Trophoblast cell (in vitro differentiated cells and primary cell): ENCODE data around the gene SLC10A6.

Source experiments
- DNase-seq, 2 donors: peaks; one replicate each; pipeline ENCODE4 v3.0.0-alpha.2; 2016
- H2AFZ ChIP-seq: 2 replicates; pipeline ENCODE4 v1.6.1; 2013; ENCODE audit warnings: low read length, moderate library complexity, mild to moderate bottlenecking; ENCODE audit not compliant: insufficient read depth, poor library complexity
- H2AK5ac ChIP-seq: 2 replicates; pipeline ENCODE4 v1.6.1; 2013; ENCODE audit warnings: mild to moderate bottlenecking, low read length
- H2BK120ac ChIP-seq: 2 replicates; pipeline ENCODE4 v1.6.1; 2013; ENCODE audit warnings: low read length, mild to moderate bottlenecking, moderate library complexity; ENCODE audit not compliant: insufficient read depth, poor library complexity
- H2BK12ac ChIP-seq: 2 replicates; pipeline ENCODE4 v1.6.1; 2013; ENCODE audit warnings: mild to moderate bottlenecking, low read length, moderate library complexity
- H2BK5ac ChIP-seq: 2 replicates; pipeline ENCODE4 v1.6.1; 2013; ENCODE audit warnings: low read length, low read depth, moderate library complexity, mild to moderate bottlenecking; ENCODE audit not compliant: poor library complexity
- H3K14ac ChIP-seq: 2 replicates; pipeline ENCODE4 v1.6.1; 2013; ENCODE audit warnings: mild to moderate bottlenecking, low read length
- H3K18ac ChIP-seq: 2 replicates; pipeline ENCODE4 v1.6.1; 2013; ENCODE audit warnings: mild to moderate bottlenecking, low read length
- H3K23ac ChIP-seq: 2 replicates; pipeline ENCODE4 v1.6.1; 2013; ENCODE audit warnings: low read length
- H3K27ac ChIP-seq: 2 replicates; pipeline ENCODE4 v1.5.1; 2013; ENCODE audit warnings: low read depth, mild to moderate bottlenecking, inconsistent platforms, low read length, moderate library complexity
- H3K27me3 ChIP-seq: 2 replicates; pipeline ENCODE4 v1.6.1; 2013; ENCODE audit warnings: inconsistent platforms, mild to moderate bottlenecking, low read length, moderate library complexity; ENCODE audit not compliant: insufficient read depth
- H3K36me3 ChIP-seq, 2 experiments: 1 replicate in 1 of 2; 2 replicates in 1 of 2; pipeline ENCODE4 v1.6.1; 2013; ENCODE audit warnings: low read length in 2 of 2, mild to moderate bottlenecking in 2 of 2, moderate library complexity in 1 of 2; ENCODE audit not compliant: insufficient read depth in 2 of 2, control insufficient read depth in 1 of 2
- H3K4ac ChIP-seq: 2 replicates; pipeline ENCODE4 v1.6.1; 2013; ENCODE audit warnings: low read depth, mild to moderate bottlenecking, low read length, moderate library complexity
- H3K4me1 ChIP-seq, 2 experiments: 1 replicate in 1 of 2; 2 replicates in 1 of 2; pipeline ENCODE4 v1.6.1; 2013; ENCODE audit warnings: low read length in 2 of 2, mild to moderate bottlenecking in 2 of 2, moderate library complexity in 1 of 2; ENCODE audit not compliant: insufficient read depth in 2 of 2, control insufficient read depth in 1 of 2
- H3K4me2 ChIP-seq: 2 replicates; pipeline ENCODE4 v1.6.1; 2013; ENCODE audit warnings: inconsistent platforms, mild to moderate bottlenecking, low read length, moderate library complexity
- H3K4me3 ChIP-seq: 2 replicates; pipeline ENCODE4 v1.5.1; 2013; ENCODE audit warnings: mild to moderate bottlenecking, low read depth, low read length, inconsistent platforms
- H3K79me1 ChIP-seq: one replicate; pipeline ENCODE4 v1.6.1; 2013; ENCODE audit warnings: low read length
- H3K79me2 ChIP-seq: 2 replicates; pipeline ENCODE4 v1.6.1; 2013; ENCODE audit warnings: low read length, mild to moderate bottlenecking; ENCODE audit not compliant: control insufficient read depth, insufficient read depth, poor library complexity
- H3K9ac ChIP-seq: 2 replicates; pipeline ENCODE4 v1.6.1; 2013; ENCODE audit warnings: mild to moderate bottlenecking, low read length
- H3K9me3 ChIP-seq: 2 replicates; pipeline ENCODE4 v1.6.1; 2013; ENCODE audit warnings: low read depth, mild to moderate bottlenecking, control low read depth, inconsistent platforms, low read length; ENCODE audit not compliant: insufficient read depth
- H4K12ac ChIP-seq: 2 replicates; pipeline ENCODE4 v1.6.1; 2013; ENCODE audit warnings: low read depth, mild to moderate bottlenecking, low read length, moderate library complexity
- H4K8ac ChIP-seq: 2 replicates; pipeline ENCODE4 v1.6.1; 2013; ENCODE audit warnings: low read depth, mild to moderate bottlenecking, low read length, moderate library complexity
- H4K91ac ChIP-seq: one replicate; pipeline ENCODE4 v1.6.1; 2013; ENCODE audit warnings: low read depth, mild to moderate bottlenecking, low read length, moderate library complexity
- WGBS: extraction: QIAGEN DNeasy Blood & Tissue Kit; methylation state at CpG from one replicate; pipeline ENCODE4 v1.1.7; 2013; ENCODE audit warnings: missing lambda C conversion rate; ENCODE audit not compliant: insufficient read length, insufficient coverage; ENCODE audit errors: extremely low coverage; 5-methylcytosine and 5-hydroxymethylcytosine counted together

Gene SLC10A6

GRCh38 chr4:86821151-86821550 is 28.0 kb downstream of the SLC10A6 start:
- Histone ChIP-seq H3K79me2 (no peaks in the 10 kb centered on the region), H3K4me3 (no peak overlapping the region), H3K14ac (no peak overlapping the region), H2AFZ (no peak overlapping the region), H2AK5ac (no peak overlapping the region), H3K4me1 (no peaks in the 10 kb centered on the region), H4K8ac (no peak overlapping the region), H3K4me2 (no peak overlapping the region), H3K27me3 (no peaks in the 10 kb centered on the region), H2BK5ac (no peak overlapping the region), H3K18ac (no peak overlapping the region), H3K36me3 (no peaks in the 10 kb centered on the region), H3K79me1 (no peaks in the 10 kb centered on the region), H3K9ac (no peak overlapping the region), H3K23ac (no peak overlapping the region), H3K4ac (no peak overlapping the region), H2BK12ac (no peak overlapping the region), H2BK120ac (no peak overlapping the region), H3K27ac (no peak overlapping the region), H4K91ac (no peak overlapping the region), H3K9me3 (no peaks in the 10 kb centered on the region), H4K12ac (no peak overlapping the region)
- DNase-seq: no peak
- WGBS: no CpG with 5 or more reads among the region's 1 CpG

- H2AFZ ChIP-seq: no peak overlapping the region
- no CpG with 5 or more reads among the region's 7 CpGs for WGBS
Observed at GRCh38 chr4:86819561-86819960, 29.6 kb downstream of the SLC10A6 start.

GRCh38 chr4:86818841-86819240 is 30.3 kb downstream of the SLC10A6 start:
- Histone ChIP-seq H4K8ac (no peak overlapping the region), H3K14ac (no peak overlapping the region), H4K12ac (no peak overlapping the region), H3K4ac (no peak overlapping the region), H3K36me3 (peaks cover 0 to 3% of the 10 kb centered on the region in 2 experiments), H2BK12ac (no peak overlapping the region), H2BK120ac (no peak overlapping the region), H3K27ac (no peak overlapping the region), H3K18ac (no peak overlapping the region), H3K9me3 (no peaks in the 10 kb centered on the region), H2BK5ac (no peak overlapping the region), H2AK5ac (no peak overlapping the region), H3K27me3 (no peaks in the 10 kb centered on the region), H3K9ac (no peak overlapping the region), H3K4me1 (no peaks in the 10 kb centered on the region), H4K91ac (no peak overlapping the region), H3K4me2 (no peak overlapping the region), H2AFZ (no peak overlapping the region), H3K23ac (no peak overlapping the region), H3K79me1 (no peaks in the 10 kb centered on the region), H3K79me2 (no peaks in the 10 kb centered on the region), H3K4me3 (no peak overlapping the region)
- DNase-seq: no peak
- no CpG with 5 or more reads among the region's 3 CpGs for WGBS

More at GRCh38 chr4:86819561-86819960, 29.6 kb downstream of the SLC10A6 start:
- no peak overlapping the region for H3K4me3 ChIP-seq
- H4K12ac ChIP-seq: no peak overlapping the region
- no peak overlapping the region for H2BK120ac ChIP-seq
- DNase-seq: no peak
- H3K18ac ChIP-seq: no peak overlapping the region
- H4K91ac ChIP-seq: no peak overlapping the region
- no peak overlapping the region for H3K27ac ChIP-seq
- no peak overlapping the region for H3K9ac ChIP-seq
- H2BK12ac ChIP-seq: no peak overlapping the region
- H3K79me2 ChIP-seq: no peaks in the 10 kb centered on the region
- H3K4ac ChIP-seq: no peak overlapping the region
- H3K23ac ChIP-seq: no peak overlapping the region
- H3K14ac ChIP-seq: no peak overlapping the region
- no peaks in the 10 kb centered on the region for H3K4me1 ChIP-seq
- no peaks in the 10 kb centered on the region for H3K79me1 ChIP-seq
- no peak overlapping the region for H2BK5ac ChIP-seq
- peaks cover 0 to 3% of the 10 kb centered on the region in 2 experiments for H3K36me3 ChIP-seq
- H3K9me3 ChIP-seq: no peaks in the 10 kb centered on the region
- no peak overlapping the region for H4K8ac ChIP-seq
- no peak overlapping the region for H3K4me2 ChIP-seq
- no peaks in the 10 kb centered on the region for H3K27me3 ChIP-seq
- no peak overlapping the region for H2AK5ac ChIP-seq

- Histone ChIP-seq H3K27ac (no peak overlapping the region), H3K4me3 (no peak overlapping the region), H2AK5ac (no peak overlapping the region), H3K4ac (no peak overlapping the region), H2BK12ac (no peak overlapping the region), H3K4me2 (no peak overlapping the region), H3K4me1 (no peaks in the 10 kb centered on the region), H3K18ac (no peak overlapping the region), H3K14ac (no peak overlapping the region), H3K27me3 (no peaks in the 10 kb centered on the region), H4K8ac (no peak overlapping the region), H2AFZ (no peak overlapping the region), H4K12ac (no peak overlapping the region), H3K79me2 (no peaks in the 10 kb centered on the region), H3K9me3 (no peaks in the 10 kb centered on the region), H2BK120ac (no peak overlapping the region), H4K91ac (no peak overlapping the region), H3K79me1 (no peaks in the 10 kb centered on the region), H3K23ac (no peak overlapping the region), H3K9ac (no peak overlapping the region), H2BK5ac (no peak overlapping the region), H3K36me3 (peaks cover 1 to 3% of the 10 kb centered on the region in 2 experiments)
- no CpG with 5 or more reads among the region's 2 CpGs for WGBS
- DNase-seq: no peak
Observed at GRCh38 chr4:86818211-86818610, 31.0 kb downstream of the SLC10A6 start.
